CD14-positive monocyte (primary cell): ENCODE data around the gene CRAMP1. TPM values are rescaled to one million over a fixed set of nuclear protein-coding genes. Genes with fewer than 3 reads are reported as not detected.

Experiments used
- DNase-seq, 3 donors: peaks; one replicate each; pipeline ENCODE4 v3.0.0-alpha.2; 2011 to 2022
- H2AFZ ChIP-seq: 2 replicates; pipeline ENCODE4 v1.6.0; 2012; ENCODE audit warnings: mild to moderate bottlenecking, low read depth, low read length, inconsistent platforms; ENCODE audit not compliant: insufficient read depth, poor library complexity, severe bottlenecking
- H3K27ac ChIP-seq, 2 donors: 1 replicate in 1 of 2; 2 replicates in 1 of 2; pipeline ENCODE4 v1.5.1; 2012 to 2013; ENCODE audit warnings: low read length in 2 of 2, control low read depth in 1 of 2, inconsistent platforms in 1 of 2, low read depth in 1 of 2, mild to moderate bottlenecking in 1 of 2
- H3K27me3 ChIP-seq, 2 donors: one replicate each; pipeline versions ENCODE4 v1.6.0 to v1.6.1; 2011 to 2013; ENCODE audit warnings: low read length in 2 of 2; ENCODE audit not compliant: control insufficient read depth in 2 of 2, insufficient read depth in 2 of 2
- H3K36me3 ChIP-seq, 2 donors: replicated peaks in 1 of 2; 1 replicate in 1 of 2; 2 replicates in 1 of 2; pipeline versions ENCODE4 v1.5.1 to v1.6.1; 2012 to 2013; ENCODE audit warnings: low read length in 2 of 2, control low read depth in 1 of 2, inconsistent platforms in 1 of 2, mild to moderate bottlenecking in 1 of 2; ENCODE audit not compliant: insufficient read depth in 2 of 2, control insufficient read depth in 1 of 2
- H3K4me1 ChIP-seq, 2 donors: 1 replicate in 1 of 2; 2 replicates in 1 of 2; pipeline versions ENCODE4 v1.5.1 to v1.6.1; 2012 to 2013; ENCODE audit warnings: low read length in 2 of 2, control low read depth in 1 of 2, inconsistent platforms in 1 of 2, mild to moderate bottlenecking in 1 of 2, moderate library complexity in 1 of 2; ENCODE audit not compliant: insufficient read depth in 2 of 2, control insufficient read depth in 1 of 2
- H3K4me2 ChIP-seq: replicated peaks from 2 replicates; pipeline ENCODE3; 2012; ENCODE audit warnings: low read length, moderate library complexity, mild to moderate bottlenecking; ENCODE audit not compliant: poor library complexity, severe bottlenecking; ENCODE audit errors: extremely low read depth
- H3K4me3 ChIP-seq, 3 experiments: fragments of 200-600 bp in 1 of 3; sonication (generic) in 1 of 3; replicated peaks in 1 of 3; 1 replicate in 2 of 3; 2 replicates in 1 of 3; pipeline ENCODE4 v1.5.1; 2011 to 2013; ENCODE audit warnings: low read length in 3 of 3, mild to moderate bottlenecking in 3 of 3, control low read depth in 2 of 3, low read depth in 2 of 3, inconsistent platforms in 1 of 3, moderate library complexity in 1 of 3
- H3K79me2 ChIP-seq: 2 replicates; pipeline ENCODE4 v1.6.0; 2012; ENCODE audit warnings: mild to moderate bottlenecking, control low read depth, inconsistent platforms, low read length, moderate library complexity; ENCODE audit not compliant: insufficient read depth
- H3K9ac ChIP-seq: 2 replicates; pipeline ENCODE4 v1.6.0; 2017; ENCODE audit warnings: low read length, mild to moderate bottlenecking; ENCODE audit not compliant: insufficient read depth, poor library complexity, severe bottlenecking
- H3K9me3 ChIP-seq, 2 donors: replicated peaks in 1 of 2; 1 replicate in 1 of 2; 2 replicates in 1 of 2; pipeline versions ENCODE4 v1.5.1 to v1.6.1; 2012 to 2013; ENCODE audit warnings: low read length in 2 of 2, control low read depth in 1 of 2; ENCODE audit not compliant: control insufficient read depth in 1 of 2, insufficient read depth in 1 of 2
- H4K20me1 ChIP-seq: 2 replicates; pipeline ENCODE4 v1.6.0; 2012; ENCODE audit warnings: mild to moderate bottlenecking, low read length, control low read depth, moderate library complexity; ENCODE audit not compliant: insufficient read depth
- H3K27ac Mint-ChIP-seq, 7 donors: one replicate each; pipeline ENCODE4 v1.8.0; 2020; ENCODE audit warnings: mild to moderate bottlenecking in 7 of 7, mixed read lengths in 7 of 7, moderate library complexity in 6 of 7, inconsistent platforms in 2 of 7
- H3K27me3 Mint-ChIP-seq, 3 donors: one replicate each; pipeline ENCODE4 v1.8.0; 2021 to 2022; ENCODE audit warnings: low read depth in 3 of 3, mild to moderate bottlenecking in 3 of 3, mixed read lengths in 3 of 3, moderate library complexity in 3 of 3, inconsistent platforms in 1 of 3
- H3K36me3 Mint-ChIP-seq, 2 donors: one replicate each; pipeline ENCODE4 v1.8.0; 2020; ENCODE audit warnings: mixed read lengths in 2 of 2, inconsistent platforms in 1 of 2, mild to moderate bottlenecking in 1 of 2
- H3K4me1 Mint-ChIP-seq: one replicate; pipeline ENCODE4 v1.8.0; 2020; ENCODE audit warnings: mild to moderate bottlenecking, mixed read lengths
- H3K4me3 Mint-ChIP-seq, 2 donors: one replicate each; pipeline ENCODE4 v1.8.0; 2020; ENCODE audit warnings: mild to moderate bottlenecking in 2 of 2, mixed read lengths in 2 of 2, moderate library complexity in 1 of 2
- H3K9me3 Mint-ChIP-seq, 7 donors: one replicate each; pipeline ENCODE4 v1.8.0; 2020 to 2022; ENCODE audit warnings: mixed read lengths in 7 of 7, mild to moderate bottlenecking in 6 of 7, moderate library complexity in 6 of 7, inconsistent platforms in 2 of 7
- CTCF ChIP-seq: fragments of 200-600 bp; IDR thresholded peaks from one replicate; pipeline ENCODE4 v1.8.0; 2022; ENCODE audit warnings: antibody characterized with exemption, mild to moderate bottlenecking
- WGBS: methylation state at CpG from one replicate; pipeline ENCODE4 v1.1.5; 2013; ENCODE audit warnings: missing lambda C conversion rate; ENCODE audit not compliant: insufficient coverage; 5-methylcytosine and 5-hydroxymethylcytosine counted together
- intact Hi-C, 2 donors: fragments of 100-400 bp; cut with micrococcal nuclease; formaldehyde crosslinking; loops; one replicate each; pipeline versions ENCODE4 v1.15.0 to v1.15.1; 2023
- polyA plus RNA-seq, 3 donors: library from polyadenylated mRNA; depleted of rRNA in 1 of 3; unstranded in 2 of 3; stranded (reverse) in 1 of 3; fragments of 300-500 nt in 2 of 3; fragments of >200 nt in 1 of 3; fragmentation: Illumina TruSeq in 2 of 3; gene quantifications; 1 replicate in 2 of 3; 2 replicates in 1 of 3; pipeline ENCODE4 v1.2.3, GENCODE V29; 2012 to 2021

The CRAMP1 gene
- polyA plus RNA-seq, 3 donors: 0.46 to 12.3 (median 1.0) TPM

- H3K4me1 ChIP-seq: peaks cover 42 to 51% of the 10 kb centered on the region in 2 donors
- H2AFZ ChIP-seq: no peak overlapping the region
- H3K27me3 Mint-ChIP-seq: peaks cover 22 to 23% (median 23%) of the 10 kb centered on the region in 3 donors
- peak overlapping the region; percentile 89 to 94 for H3K4me3 Mint-ChIP-seq
- peaks cover 54% of the 10 kb centered on the region for H3K79me2 ChIP-seq
- H3K27ac Mint-ChIP-seq: peak overlapping the region in 4 of 7 donors; percentile 42 to 76 (median 56)
- under 1% methylated on average over 65 of the region's 72 CpGs for WGBS
- intact Hi-C loops: loop anchor here (5.0 to 10.0 kb wide), 5 partner anchors 61 to 192 kb away; partner anchors contain the start of genes CLCN7 (in 1 of the 2), JPT2 (in 1 of the 2), MAPK8IP3 (in 1 of the 2) and UQCC4 (in 1 of the 2)
- peak; percentile 33 to 70 (median 46) for DNase-seq
- peaks cover 6 to 21% of the 10 kb centered on the region in 2 donors for H3K27me3 ChIP-seq
- peaks cover 3 to 25% (median 18%) of the 10 kb centered on the region in 7 donors for H3K9me3 Mint-ChIP-seq
- no peak overlapping the region for H3K9ac ChIP-seq
- peak overlapping the region; percentile 9 to 80 (median 63) for H3K4me3 ChIP-seq
- H3K4me1 Mint-ChIP-seq: peaks cover 39% of the 10 kb centered on the region
- peaks cover 42 to 48% of the 10 kb centered on the region in 2 donors for H3K36me3 Mint-ChIP-seq
- H3K9me3 ChIP-seq: peaks cover 0 to 13% of the 10 kb centered on the region in 2 donors
- H3K36me3 ChIP-seq: peaks cover 8 to 34% of the 10 kb centered on the region in 2 donors
- TF ChIP-seq CTCF: no peak
- H4K20me1 ChIP-seq: peaks cover 36% of the 10 kb centered on the region
- H3K4me2 ChIP-seq: peak overlapping the region; percentile 94
- H3K27ac ChIP-seq: no peak overlapping the region
Observed at GRCh38 chr16:1613728-1614455, 1.7 kb downstream of the CRAMP1 start.

DNA sequence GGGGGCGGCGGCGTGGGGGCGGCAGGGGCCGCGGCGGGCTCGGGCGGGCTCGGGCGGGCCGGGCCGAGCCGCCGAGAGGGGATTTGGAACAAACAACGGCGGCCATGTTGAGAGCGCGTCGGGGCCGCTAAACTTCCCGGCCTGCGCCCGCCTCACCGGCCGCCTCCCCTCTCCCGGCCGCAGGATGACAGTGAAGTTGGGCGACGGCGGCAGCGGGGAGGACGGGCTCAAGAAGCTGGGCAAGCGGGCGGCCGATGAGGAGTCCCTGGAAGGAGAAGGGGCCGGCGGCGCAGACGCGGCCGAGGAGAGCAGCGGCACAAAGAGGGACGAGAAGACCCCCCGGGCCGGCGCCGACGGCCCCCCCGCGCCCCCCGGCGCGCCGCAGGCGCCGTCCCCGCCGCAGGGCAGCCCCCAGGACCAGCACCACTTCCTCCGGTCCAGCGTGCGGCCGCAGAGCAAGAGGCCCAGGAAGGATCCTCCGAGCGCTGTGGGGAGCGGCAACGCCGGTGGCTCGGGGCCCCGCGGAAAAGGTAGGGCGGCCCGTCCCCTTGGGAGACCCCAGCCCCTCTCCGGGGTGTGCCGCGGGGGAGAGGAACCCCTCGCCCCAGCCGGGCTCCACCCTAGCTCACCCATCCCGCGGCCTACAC is 2.4 kb downstream of the CRAMP1 start:
- peaks cover 22 to 23% (median 23%) of the 10 kb centered on the region in 3 donors for H3K27me3 Mint-ChIP-seq
- peak overlapping the region in 1 of 7 donors; percentile 35 for H3K27ac Mint-ChIP-seq

More for the DNA sequence above, 2.4 kb downstream of the CRAMP1 start:
- Histone ChIP-seq H2AFZ (peak overlapping the region; percentile 50), H3K9ac (peak overlapping the region; percentile 70), H3K79me2 (peaks cover 60% of the 10 kb centered on the region), H3K4me3 (peak overlapping the region; percentile 31 to 64 (median 35)), H3K36me3 (peaks cover 9 to 41% of the 10 kb centered on the region in 2 donors), H3K9me3 (peaks cover 0 to 13% of the 10 kb centered on the region in 2 donors), H4K20me1 (peaks cover 36% of the 10 kb centered on the region), H3K27me3 (peaks cover 6 to 21% of the 10 kb centered on the region in 2 donors), H3K4me2 (peak overlapping the region; percentile 79), H3K27ac (no peak overlapping the region), H3K4me1 (peaks cover 42 to 51% of the 10 kb centered on the region in 2 donors)
- H3K4me1 Mint-ChIP-seq: peaks cover 36% of the 10 kb centered on the region
- WGBS: under 1% methylated on average over 78 of the region's 80 CpGs
- intact Hi-C loops: loop anchor here (5.0 to 10.0 kb wide), 5 partner anchors 60 to 192 kb away; partner anchors contain the start of genes CLCN7 (in 1 of the 2), JPT2 (in 1 of the 2), MAPK8IP3 (in 1 of the 2) and UQCC4 (in 1 of the 2)
- peak overlapping the region; percentile 77 to 85 for H3K4me3 Mint-ChIP-seq
- peaks cover 47 to 55% of the 10 kb centered on the region in 2 donors for H3K36me3 Mint-ChIP-seq
- peak; percentile 9 to 44 (median 33) for DNase-seq
- no peak for TF ChIP-seq CTCF
- H3K9me3 Mint-ChIP-seq: peaks cover 3 to 25% (median 18%) of the 10 kb centered on the region in 7 donors
